ENCODE measurements around the gene TNNT2. TPM values are rescaled to one million over a fixed set of nuclear protein-coding genes. Genes with fewer than 3 reads are reported as not detected.
A peak's percentile ranks its signal among the peaks of the same experiment; 100 is the strongest.

Gene TNNT2
- total and polyA plus RNA-seq, 2 donors from 2014 or later, result 2.1 to 117 TPM

DNA sequence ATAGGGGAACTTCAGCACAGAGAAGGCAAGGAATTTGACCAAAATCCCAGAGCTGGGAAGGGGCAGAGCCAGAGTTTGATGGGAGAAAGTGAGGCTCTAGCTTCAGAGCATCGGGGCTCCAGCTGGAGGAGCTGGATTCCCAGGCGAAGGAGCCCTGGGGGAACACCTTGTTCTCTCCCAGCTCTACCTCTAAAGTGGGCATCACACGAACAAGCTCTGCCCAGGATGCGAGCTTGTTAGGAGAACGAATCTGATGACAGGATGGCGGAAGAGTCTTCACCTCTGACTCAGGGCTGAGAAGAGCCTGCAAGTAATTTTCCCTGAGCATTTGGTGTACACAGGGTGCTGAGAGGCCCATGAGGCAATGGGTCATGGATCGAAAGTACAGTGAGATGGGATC lies 22.0 kb downstream of the TNNT2 start:
- peaks cover 0 to 3% (median 0%) of the 10 kb centered on the region in 3 donors for H3K4me1 ChIP-seq (ENCODE audit: control insufficient read depth in 2 of 3, insufficient read depth in 2 of 3, low read depth in 1 of 3, low read length in 3 of 3)
- H3K36me3 ChIP-seq (ENCODE audit: control insufficient read depth in 2 of 3, insufficient read depth in 3 of 3, low read length in 3 of 3), result no peaks in the 10 kb centered on the region
- intact Hi-C loops (cut with DNase I), result no loop called here
- H3K27ac ChIP-seq (ENCODE audit: low read depth in 2 of 2, low read length in 2 of 2), result no peak overlapping the region
- H3K9ac ChIP-seq (ENCODE audit: low read length in 3 of 3), result no peak overlapping the region
- DNase-seq, result peak in 1 of 5 donors; percentile 26
- no peaks in the 10 kb centered on the region for H3K9me3 ChIP-seq (ENCODE audit: control insufficient read depth in 2 of 3, insufficient read depth in 1 of 3, low read length in 3 of 3)
- H3K27me3 ChIP-seq (ENCODE audit: control insufficient read depth, insufficient read depth, low read length), result no peaks in the 10 kb centered on the region
- no peak overlapping the region for H3K4me3 ChIP-seq (ENCODE audit: low read length in 3 of 3)
- TF ChIP-seq, protein P1, sequence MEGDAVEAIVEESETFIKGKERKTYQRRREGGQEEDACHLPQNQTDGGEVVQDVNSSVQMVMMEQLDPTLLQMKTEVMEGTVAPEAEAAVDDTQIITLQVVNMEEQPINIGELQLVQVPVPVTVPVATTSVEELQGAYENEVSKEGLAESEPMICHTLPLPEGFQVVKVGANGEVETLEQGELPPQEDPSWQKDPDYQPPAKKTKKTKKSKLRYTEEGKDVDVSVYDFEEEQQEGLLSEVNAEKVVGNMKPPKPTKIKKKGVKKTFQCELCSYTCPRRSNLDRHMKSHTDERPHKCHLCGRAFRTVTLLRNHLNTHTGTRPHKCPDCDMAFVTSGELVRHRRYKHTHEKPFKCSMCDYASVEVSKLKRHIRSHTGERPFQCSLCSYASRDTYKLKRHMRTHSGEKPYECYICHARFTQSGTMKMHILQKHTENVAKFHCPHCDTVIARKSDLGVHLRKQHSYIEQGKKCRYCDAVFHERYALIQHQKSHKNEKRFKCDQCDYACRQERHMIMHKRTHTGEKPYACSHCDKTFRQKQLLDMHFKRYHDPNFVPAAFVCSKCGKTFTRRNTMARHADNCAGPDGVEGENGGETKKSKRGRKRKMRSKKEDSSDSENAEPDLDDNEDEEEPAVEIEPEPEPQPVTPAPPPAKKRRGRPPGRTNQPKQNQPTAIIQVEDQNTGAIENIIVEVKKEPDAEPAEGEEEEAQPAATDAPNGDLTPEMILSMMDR (IDR thresholded peaks at IDR 0.05; ENCODE audit: borderline replicate concordance, extremely low read depth, insufficient read depth), result no peak
- no peak for FAIRE-seq

DNA sequence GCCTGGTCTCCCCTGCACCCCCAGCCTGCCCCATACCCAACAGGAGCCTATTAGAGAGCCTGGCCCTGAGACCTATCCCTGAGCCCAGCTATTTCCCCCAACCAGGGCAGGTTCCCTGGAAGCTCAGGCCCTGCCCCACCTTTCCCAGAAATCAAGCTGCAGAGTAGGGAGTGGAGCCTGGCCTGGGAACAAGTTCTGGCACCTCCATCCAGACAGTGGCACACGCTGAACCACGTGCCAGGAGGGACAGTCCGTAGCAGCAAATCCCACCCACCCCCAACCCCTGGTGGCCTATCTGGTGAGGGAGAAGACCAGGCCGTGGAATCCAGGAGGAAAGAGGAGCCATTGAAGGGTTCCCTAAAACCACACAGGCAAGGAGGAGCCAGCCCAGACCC lies 22.6 kb downstream of the TNNT2 start:
- H3K4me3 ChIP-seq (ENCODE audit: low read length in 3 of 3), result no peak overlapping the region
- no peaks in the 10 kb centered on the region for H3K27me3 ChIP-seq (ENCODE audit: control insufficient read depth, insufficient read depth, low read length)
- DNase-seq (peak in 1 of 5 donors; percentile 46), FAIRE-seq (no peak)
- TF ChIP-seq, protein P1 (IDR thresholded peaks at IDR 0.05; ENCODE audit: borderline replicate concordance, extremely low read depth, insufficient read depth), result no peak
- no peaks in the 10 kb centered on the region for H3K36me3 ChIP-seq (ENCODE audit: control insufficient read depth in 2 of 3, insufficient read depth in 3 of 3, low read length in 3 of 3)
- H3K4me1 ChIP-seq (ENCODE audit: control insufficient read depth in 2 of 3, insufficient read depth in 2 of 3, low read depth in 1 of 3, low read length in 3 of 3), result peaks cover 0 to 3% (median 0%) of the 10 kb centered on the region in 3 donors
- intact Hi-C loops (cut with DNase I), result no loop called here
- H3K27ac ChIP-seq (ENCODE audit: low read depth in 2 of 2, low read length in 2 of 2), result no peak overlapping the region
- H3K9ac ChIP-seq (ENCODE audit: low read length in 3 of 3), result no peak overlapping the region
- H3K9me3 ChIP-seq (ENCODE audit: control insufficient read depth in 2 of 3, insufficient read depth in 1 of 3, low read length in 3 of 3), result no peaks in the 10 kb centered on the region

DNA sequence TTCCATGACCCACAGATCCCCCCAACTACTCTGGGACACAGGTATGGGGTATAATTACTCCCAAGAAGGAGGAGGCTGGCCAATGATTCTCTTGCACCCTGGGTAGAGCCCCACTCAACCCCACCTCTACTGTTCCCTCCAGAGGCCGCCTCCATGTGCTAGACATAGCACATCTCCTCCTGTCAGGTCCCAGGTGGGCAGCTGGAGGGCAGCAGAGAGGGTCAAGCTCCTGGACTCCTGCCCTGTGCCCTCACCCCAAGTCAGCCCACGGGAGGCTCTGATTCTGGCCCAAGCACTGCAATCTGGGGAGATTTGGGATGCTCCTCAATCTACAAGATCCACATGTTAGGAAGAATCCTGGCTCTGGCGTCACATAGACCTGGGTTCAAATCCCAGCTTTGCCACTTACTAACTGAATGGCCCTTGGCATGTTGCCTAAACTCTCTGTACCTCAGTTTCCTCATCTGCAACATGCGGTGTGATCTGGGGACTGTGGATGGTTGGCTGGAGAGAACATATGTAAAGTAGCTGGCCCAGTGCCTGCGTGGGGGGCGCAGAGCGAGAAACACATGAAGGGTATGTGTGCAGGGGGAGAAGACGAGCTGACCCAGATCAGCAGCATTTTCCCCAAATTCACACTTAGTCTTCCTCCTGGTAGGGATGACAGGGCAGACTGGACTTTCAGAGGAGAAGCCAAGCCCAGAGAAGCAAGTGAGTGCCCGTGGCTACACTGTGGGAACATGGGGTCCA lies 23.2 kb downstream of the TNNT2 start:
- FAIRE-seq (no peak), DNase-seq (peak in 1 of 5 donors; percentile 28)
- no peak overlapping the region for H3K9ac ChIP-seq (ENCODE audit: low read length in 3 of 3)
- no peaks in the 10 kb centered on the region for H3K27me3 ChIP-seq (ENCODE audit: control insufficient read depth, insufficient read depth, low read length)
- no peak overlapping the region for H3K27ac ChIP-seq (ENCODE audit: low read depth in 2 of 2, low read length in 2 of 2)
- intact Hi-C loops (cut with DNase I), result no loop called here
- TF ChIP-seq, protein P1 (IDR thresholded peaks at IDR 0.05; ENCODE audit: borderline replicate concordance, extremely low read depth, insufficient read depth), result no peak
- peaks cover 0 to 3% (median 0%) of the 10 kb centered on the region in 3 donors for H3K4me1 ChIP-seq (ENCODE audit: control insufficient read depth in 2 of 3, insufficient read depth in 2 of 3, low read depth in 1 of 3, low read length in 3 of 3)
- H3K4me3 ChIP-seq (ENCODE audit: low read length in 3 of 3), result no peak overlapping the region
- no peaks in the 10 kb centered on the region for H3K9me3 ChIP-seq (ENCODE audit: control insufficient read depth in 2 of 3, insufficient read depth in 1 of 3, low read length in 3 of 3)
- H3K36me3 ChIP-seq (ENCODE audit: control insufficient read depth in 2 of 3, insufficient read depth in 3 of 3, low read length in 3 of 3), result no peaks in the 10 kb centered on the region

All from kidney (tissue), 14 donors.